ENCODE data around the gene GDE1. TPM values are rescaled to one million over a fixed set of nuclear protein-coding genes. Genes with fewer than 3 reads are reported as not detected.

GDE1 gene
- polyA plus RNA-seq, 1 donor (not counting 4 experiments of a cell fraction or from before 2014, with no cell fraction given): 52.9 TPM

GRCh38 chr16:19542138-19542821 lies 20.4 kb upstream of the GDE1 start:
- H3K9me1 ChIP-seq (ENCODE audit: control insufficient read depth, extremely low read depth, insufficient read depth, low read length): no peaks in the 10 kb centered on the region
- H2AFZ ChIP-seq (ENCODE audit: control insufficient read depth, low read length): no peak overlapping the region
- H3K4me2 ChIP-seq (ENCODE audit: control insufficient read depth, extremely low read depth, insufficient read depth, low read depth, low read length): no peak overlapping the region
- TF ChIP-seq, protein P1, sequence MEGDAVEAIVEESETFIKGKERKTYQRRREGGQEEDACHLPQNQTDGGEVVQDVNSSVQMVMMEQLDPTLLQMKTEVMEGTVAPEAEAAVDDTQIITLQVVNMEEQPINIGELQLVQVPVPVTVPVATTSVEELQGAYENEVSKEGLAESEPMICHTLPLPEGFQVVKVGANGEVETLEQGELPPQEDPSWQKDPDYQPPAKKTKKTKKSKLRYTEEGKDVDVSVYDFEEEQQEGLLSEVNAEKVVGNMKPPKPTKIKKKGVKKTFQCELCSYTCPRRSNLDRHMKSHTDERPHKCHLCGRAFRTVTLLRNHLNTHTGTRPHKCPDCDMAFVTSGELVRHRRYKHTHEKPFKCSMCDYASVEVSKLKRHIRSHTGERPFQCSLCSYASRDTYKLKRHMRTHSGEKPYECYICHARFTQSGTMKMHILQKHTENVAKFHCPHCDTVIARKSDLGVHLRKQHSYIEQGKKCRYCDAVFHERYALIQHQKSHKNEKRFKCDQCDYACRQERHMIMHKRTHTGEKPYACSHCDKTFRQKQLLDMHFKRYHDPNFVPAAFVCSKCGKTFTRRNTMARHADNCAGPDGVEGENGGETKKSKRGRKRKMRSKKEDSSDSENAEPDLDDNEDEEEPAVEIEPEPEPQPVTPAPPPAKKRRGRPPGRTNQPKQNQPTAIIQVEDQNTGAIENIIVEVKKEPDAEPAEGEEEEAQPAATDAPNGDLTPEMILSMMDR (optimal IDR thresholded peaks at IDR 0.05 in 1 of 3, IDR thresholded peaks at IDR 0.05 in 1 of 3, conservative IDR thresholded peaks at IDR 0.05 in 1 of 3; ENCODE audit: extremely low read depth in 1 of 3, insufficient read depth in 2 of 3, low read length in 3 of 3): no peak
- no peak for TF ChIP-seq EZH2 (IDR thresholded peaks at IDR 0.05; ENCODE audit: low read length)
- H3K79me2 ChIP-seq (ENCODE audit: control insufficient read depth, insufficient read depth, low read length): no peaks in the 10 kb centered on the region
- no peak overlapping the region for H3K4me3 ChIP-seq (ENCODE audit: control insufficient read depth in 2 of 3, extremely low read depth in 1 of 3, insufficient read depth in 2 of 3, low read depth in 1 of 3, low read length in 3 of 3)
- no peaks in the 10 kb centered on the region for H3K4me1 ChIP-seq (ENCODE audit: control insufficient read depth, extremely low read depth, insufficient read depth, low read length)
- H3K9me3 ChIP-seq (ENCODE audit: control insufficient read depth, low read depth, low read length): no peaks in the 10 kb centered on the region
- dilution Hi-C loops (cut with MboI; ENCODE audit: extremely low pct_ligation_motif_present, low sequenced_read_pairs): no loop called here
- H3K9ac ChIP-seq (ENCODE audit: control insufficient read depth, extremely low read depth, insufficient read depth, low read length): no peak overlapping the region
- no peaks in the 10 kb centered on the region for H4K20me1 ChIP-seq (ENCODE audit: control insufficient read depth, extremely low read depth, insufficient read depth, low read length)
- peaks cover 0 to 3% of the 10 kb centered on the region in 2 experiments for H3K36me3 ChIP-seq (ENCODE audit: control insufficient read depth in 2 of 2, extremely low read depth in 1 of 2, insufficient read depth in 2 of 2, low read length in 2 of 2)
- DNase-seq (ENCODE audit: low read depth, low spot score) (no peak), FAIRE-seq (no peak)
- no peaks in the 10 kb centered on the region for H3K27me3 ChIP-seq (ENCODE audit: control insufficient read depth, extremely low read depth, insufficient read depth, low read length)
- no peak overlapping the region for H3K27ac ChIP-seq (ENCODE audit: control insufficient read depth, insufficient read depth, low read length)

GRCh38 chr16:19540241-19540970 lies 18.5 kb upstream of the GDE1 start:
- TF ChIP-seq, protein P1 (optimal IDR thresholded peaks at IDR 0.05 in 1 of 3, IDR thresholded peaks at IDR 0.05 in 1 of 3, conservative IDR thresholded peaks at IDR 0.05 in 1 of 3; ENCODE audit: extremely low read depth in 1 of 3, insufficient read depth in 2 of 3, low read length in 3 of 3): no peak
- no peak for TF ChIP-seq EZH2 (IDR thresholded peaks at IDR 0.05; ENCODE audit: low read length)
- H3K27ac ChIP-seq (ENCODE audit: control insufficient read depth, insufficient read depth, low read length): no peak overlapping the region
- H3K4me2 ChIP-seq (ENCODE audit: control insufficient read depth, extremely low read depth, insufficient read depth, low read depth, low read length): no peak overlapping the region
- no peaks in the 10 kb centered on the region for H3K9me3 ChIP-seq (ENCODE audit: control insufficient read depth, low read depth, low read length)
- H3K4me1 ChIP-seq (ENCODE audit: control insufficient read depth, extremely low read depth, insufficient read depth, low read length): no peaks in the 10 kb centered on the region
- peaks cover 2 to 3% of the 10 kb centered on the region in 2 experiments for H3K36me3 ChIP-seq (ENCODE audit: control insufficient read depth in 2 of 2, extremely low read depth in 1 of 2, insufficient read depth in 2 of 2, low read length in 2 of 2)
- no peak overlapping the region for H2AFZ ChIP-seq (ENCODE audit: control insufficient read depth, low read length)
- dilution Hi-C loops (cut with MboI; ENCODE audit: extremely low pct_ligation_motif_present, low sequenced_read_pairs): no loop called here
- H3K9me1 ChIP-seq (ENCODE audit: control insufficient read depth, extremely low read depth, insufficient read depth, low read length): no peaks in the 10 kb centered on the region
- FAIRE-seq: no peak
- H3K27me3 ChIP-seq (ENCODE audit: control insufficient read depth, extremely low read depth, insufficient read depth, low read length): no peaks in the 10 kb centered on the region
- H3K79me2 ChIP-seq (ENCODE audit: control insufficient read depth, insufficient read depth, low read length): no peaks in the 10 kb centered on the region
- no peak overlapping the region for H3K9ac ChIP-seq (ENCODE audit: control insufficient read depth, extremely low read depth, insufficient read depth, low read length)
- no peak for DNase-seq (ENCODE audit: low read depth, low spot score)
- no peaks in the 10 kb centered on the region for H4K20me1 ChIP-seq (ENCODE audit: control insufficient read depth, extremely low read depth, insufficient read depth, low read length)
- H3K4me3 ChIP-seq (ENCODE audit: control insufficient read depth in 2 of 3, extremely low read depth in 1 of 3, insufficient read depth in 2 of 3, low read depth in 1 of 3, low read length in 3 of 3): no peak overlapping the region

Data from keratinocyte (primary cell).